NT2/D1 (cell line): ENCODE data around the gene SLC8A1.

ENCODE experiments used
- DNase-seq: peaks from one replicate; pipeline ENCODE4 v3.0.0-alpha.2; 2011; ENCODE audit warnings: low read depth, low spot score
- H3K27me3 ChIP-seq: 2 replicates; pipeline ENCODE4 v1.6.0; 2011; ENCODE audit warnings: mild to moderate bottlenecking; ENCODE audit not compliant: insufficient read length, insufficient read depth
- H3K36me3 ChIP-seq: 2 replicates; pipeline ENCODE4 v1.6.1; 2011; ENCODE audit warnings: mild to moderate bottlenecking, low read length, mixed read lengths; ENCODE audit not compliant: insufficient read depth, insufficient read length
- H3K4me1 ChIP-seq: 2 replicates; pipeline ENCODE4 v1.5.1; 2011; ENCODE audit not compliant: insufficient read depth, insufficient read length
- H3K4me3 ChIP-seq: 2 replicates; pipeline ENCODE4 v1.5.1; 2011; ENCODE audit warnings: low read depth; ENCODE audit not compliant: insufficient read length
- H3K9ac ChIP-seq: 2 replicates; pipeline ENCODE4 v1.6.0; 2011; ENCODE audit warnings: low read depth; ENCODE audit not compliant: insufficient read length
- H3K9me3 ChIP-seq: 2 replicates; pipeline ENCODE4 v1.5.1; 2011; ENCODE audit warnings: mild to moderate bottlenecking, low read length; ENCODE audit not compliant: insufficient read depth
- SUZ12 ChIP-seq: IDR thresholded peaks from 2 replicates; pipeline ENCODE4 v1.6.1; 2011; ENCODE audit not compliant: insufficient read length, insufficient read depth; ENCODE audit errors: extremely low read depth
- YY1 ChIP-seq: IDR thresholded peaks from 2 replicates; pipeline ENCODE4 v1.6.1; 2011; ENCODE audit not compliant: insufficient read length, insufficient read depth
- ZNF274 ChIP-seq: IDR thresholded peaks from 2 replicates; pipeline ENCODE4 v1.6.1; 2011; ENCODE audit warnings: mild to moderate bottlenecking, low read depth, low read length

The SLC8A1 gene

GRCh38 chr2:40352041-40352702 is 99.7 kb downstream of the SLC8A1 start:
- H3K9ac ChIP-seq: no peak overlapping the region
- H3K9me3 ChIP-seq: no peaks in the 10 kb centered on the region
- TF ChIP-seq ZNF274 (no peak), SUZ12 (no peak), YY1 (no peak)
- H3K27me3 ChIP-seq: no peaks in the 10 kb centered on the region
- H3K36me3 ChIP-seq: no peaks in the 10 kb centered on the region
- no peak for DNase-seq
- no peak overlapping the region for H3K4me3 ChIP-seq
- H3K4me1 ChIP-seq: no peaks in the 10 kb centered on the region

DNA sequence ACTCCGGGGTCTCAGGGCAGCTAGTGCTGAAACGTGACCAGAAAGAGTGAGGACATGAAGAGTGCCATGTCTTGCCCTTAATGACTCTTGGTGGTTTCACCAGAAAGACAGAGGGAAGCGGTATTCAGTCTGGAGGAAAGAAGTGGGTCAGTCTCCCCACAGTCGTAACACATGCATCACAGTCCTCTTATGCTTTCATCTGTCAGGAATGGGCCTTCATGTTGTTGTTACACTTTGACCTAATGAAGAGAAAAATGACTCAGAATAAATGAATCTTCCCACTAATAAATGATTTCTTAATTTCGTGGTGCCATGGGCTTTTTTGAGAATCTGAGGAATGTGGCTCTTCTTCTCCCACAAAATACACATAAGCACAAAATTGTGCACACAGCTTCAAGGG is 103.2 kb downstream of the SLC8A1 start:
- H3K4me1 ChIP-seq: no peaks in the 10 kb centered on the region
- TF ChIP-seq ZNF274 (no peak), SUZ12 (no peak), YY1 (no peak)
- DNase-seq: no peak
- H3K4me3 ChIP-seq: no peak overlapping the region
- no peaks in the 10 kb centered on the region for H3K36me3 ChIP-seq
- H3K9ac ChIP-seq: no peak overlapping the region
- no peaks in the 10 kb centered on the region for H3K9me3 ChIP-seq
- H3K27me3 ChIP-seq: no peaks in the 10 kb centered on the region

- no peak for DNase-seq
- no peak overlapping the region for H3K4me3 ChIP-seq
- H3K36me3 ChIP-seq: no peaks in the 10 kb centered on the region
- no peaks in the 10 kb centered on the region for H3K4me1 ChIP-seq
- H3K9me3 ChIP-seq: no peaks in the 10 kb centered on the region
- TF ChIP-seq ZNF274: no peak
- no peak for TF ChIP-seq SUZ12
- no peak for TF ChIP-seq YY1
- no peak overlapping the region for H3K9ac ChIP-seq
- H3K27me3 ChIP-seq: no peaks in the 10 kb centered on the region
Observed at GRCh38 chr2:40348038-40348437, 103.9 kb downstream of the SLC8A1 start.

- TF ChIP-seq ZNF274: no peak
- no peak for TF ChIP-seq YY1
- TF ChIP-seq SUZ12: no peak
- no peaks in the 10 kb centered on the region for H3K36me3 ChIP-seq
- no peak overlapping the region for H3K9ac ChIP-seq
Observed at GRCh38 chr2:40346535-40347354, 105.1 kb downstream of the SLC8A1 start.

GRCh38 chr2:40344364-40344763 is 107.5 kb downstream of the SLC8A1 start:
- Histone ChIP-seq H3K9ac (no peak overlapping the region), H3K9me3 (no peaks in the 10 kb centered on the region), H3K4me1 (no peaks in the 10 kb centered on the region), H3K36me3 (no peaks in the 10 kb centered on the region), H3K27me3 (no peaks in the 10 kb centered on the region), H3K4me3 (no peak overlapping the region)
- no peak for TF ChIP-seq SUZ12
- no peak for TF ChIP-seq ZNF274
- no peak for TF ChIP-seq YY1
- DNase-seq: no peak

More at GRCh38 chr2:40346535-40347354, 105.1 kb downstream of the SLC8A1 start:
- H3K4me1 ChIP-seq: no peaks in the 10 kb centered on the region
- DNase-seq: no peak
- H3K9me3 ChIP-seq: no peaks in the 10 kb centered on the region
- H3K27me3 ChIP-seq: no peaks in the 10 kb centered on the region
- no peak overlapping the region for H3K4me3 ChIP-seq

- no peak for TF ChIP-seq YY1
- no peak for TF ChIP-seq SUZ12
- TF ChIP-seq ZNF274: no peak
- DNase-seq: no peak
- H3K9ac ChIP-seq: no peak overlapping the region
- H3K36me3 ChIP-seq: no peaks in the 10 kb centered on the region
- no peaks in the 10 kb centered on the region for H3K9me3 ChIP-seq
- no peak overlapping the region for H3K4me3 ChIP-seq
- H3K4me1 ChIP-seq: no peaks in the 10 kb centered on the region
- H3K27me3 ChIP-seq: no peaks in the 10 kb centered on the region
Observed at GRCh38 chr2:40343902-40344301, 108.0 kb downstream of the SLC8A1 start.

- no peaks in the 10 kb centered on the region for H3K27me3 ChIP-seq
- H3K36me3 ChIP-seq: no peaks in the 10 kb centered on the region
- no peak overlapping the region for H3K9ac ChIP-seq
- no peak for DNase-seq
- no peak overlapping the region for H3K4me3 ChIP-seq
- no peaks in the 10 kb centered on the region for H3K9me3 ChIP-seq
- no peaks in the 10 kb centered on the region for H3K4me1 ChIP-seq
- TF ChIP-seq YY1: no peak
- TF ChIP-seq SUZ12: no peak
- TF ChIP-seq ZNF274: no peak
Observed at GRCh38 chr2:40341198-40341597, 110.7 kb downstream of the SLC8A1 start.
